GM12891 (cell line): ENCODE results near the gene NUP58. TPM values are rescaled to one million over a fixed set of nuclear protein-coding genes. Genes with fewer than 3 reads are reported as not detected.
A peak's percentile ranks its signal among the peaks of the same experiment; 100 is the strongest.

ENCODE experiments used
- DNase-seq: peaks from one replicate; pipeline ENCODE4 v3.0.0; 2011; ENCODE audit warnings: low spot score; ENCODE audit not compliant: insufficient read length
- FAIRE-seq: peaks from 2 replicates; lab custom pipeline; 2011; peaks lifted over from hg19 to GRCh38; lab: Jason Lieb, UNC
- PAX5 ChIP-seq: IDR thresholded peaks from 2 replicates; pipeline ENCODE4 v1.6.1; 2011; ENCODE audit warnings: low read length, moderate library complexity, mild to moderate bottlenecking; ENCODE audit not compliant: insufficient read depth, severe bottlenecking
- POLR2A ChIP-seq: IDR thresholded peaks from 2 replicates; pipeline ENCODE4 v1.6.1; 2011; ENCODE audit warnings: low read depth, low read length, control low read depth
- POLR2AphosphoS5 ChIP-seq: IDR thresholded peaks from 2 replicates; pipeline ENCODE4 v1.6.1; 2011; ENCODE audit warnings: low read depth, low read length, control low read depth
- POU2F2 ChIP-seq: IDR thresholded peaks from 2 replicates; pipeline ENCODE4 v1.6.1; 2011; ENCODE audit warnings: low read depth, mild to moderate bottlenecking, control low read depth, low read length, moderate library complexity
- SPI1 ChIP-seq: IDR thresholded peaks from 2 replicates; pipeline ENCODE4 v1.6.1; 2011; ENCODE audit warnings: low read depth, low read length, control low read depth
- TAF1 ChIP-seq: IDR thresholded peaks from 2 replicates; pipeline ENCODE4 v1.6.1; 2011; ENCODE audit warnings: low read depth, low read length, control low read depth
- polyA plus RNA-seq: library from polyadenylated mRNA; unstranded; fragments of >200 nt; gene quantifications from one replicate; pipeline ENCODE4 v1.2.1, GENCODE V29; 2012; ENCODE audit warnings: low read depth, missing spikeins, inconsistent platforms; ENCODE audit not compliant: missing spikeins

NUP58 gene
- polyA plus RNA-seq = 13.5 TPM

- peak; percentile 74 for DNase-seq
- FAIRE-seq = peak; percentile 100
- TF ChIP-seq POU2F2 (peak; percentile 50; the same call in 1 of the 2 replicates), PAX5 (no peak), POLR2A (peak; percentile 93), SPI1 (no peak), POLR2AphosphoS5 (peak; percentile 93), TAF1 (peak; percentile 71)
Measured at GRCh38 chr13:25301347-25302113, at the start of gene NUP58. TSS of gene NUP58 (plus strand) at chr13:25301625. CDS start at chr13:25301774, 149 bp downstream.

DNA sequence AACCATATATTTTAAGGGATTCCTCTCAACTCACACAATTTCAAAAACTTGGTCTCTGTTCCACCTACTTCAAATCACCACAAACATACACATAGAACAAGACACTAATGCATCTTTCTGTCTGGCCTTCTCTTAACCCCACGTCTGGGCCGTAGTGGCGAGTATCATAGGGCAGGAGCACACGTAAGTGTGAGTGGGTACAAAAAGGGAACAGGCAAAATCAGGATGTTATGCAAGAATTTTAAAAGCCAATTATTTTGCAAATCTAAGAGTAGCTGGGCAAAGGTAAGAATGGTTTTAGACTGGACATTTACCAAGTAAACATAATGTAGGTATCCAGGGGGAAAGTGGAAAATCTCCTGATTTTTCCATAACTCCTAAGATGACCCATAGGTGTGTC is 49.2 kb upstream of the NUP58 start:
- TF ChIP-seq PAX5 (no peak), SPI1 (no peak), POLR2A (no peak), POU2F2 (no peak), TAF1 (no peak), POLR2AphosphoS5 (no peak)
- DNase-seq (no peak), FAIRE-seq (no peak)

DNA sequence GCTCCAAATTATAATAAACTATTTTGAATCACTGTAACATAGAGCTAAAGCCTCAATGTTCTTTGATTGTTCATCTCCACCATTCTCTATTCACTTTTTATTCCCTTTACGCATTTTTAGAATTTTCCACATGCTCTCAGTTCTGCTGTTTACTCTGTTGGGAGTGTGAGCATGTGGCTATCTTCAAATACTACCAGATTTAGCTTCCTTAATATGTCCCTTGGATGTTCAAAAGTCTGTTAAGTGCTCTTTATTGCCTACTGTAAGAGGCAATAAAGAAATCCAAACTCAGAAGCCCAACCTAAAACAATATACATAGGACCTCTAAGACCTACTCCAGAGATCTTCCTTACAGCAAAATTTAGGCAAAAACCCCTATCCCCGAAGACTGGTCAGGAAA is 48.7 kb upstream of the NUP58 start:
- no peak for TF ChIP-seq POLR2AphosphoS5
- TF ChIP-seq SPI1 = no peak
- TF ChIP-seq PAX5 = no peak
- TF ChIP-seq TAF1 = no peak
- TF ChIP-seq POU2F2 = no peak
- no peak for TF ChIP-seq POLR2A
- FAIRE-seq = no peak
- no peak for DNase-seq

- no peak for TF ChIP-seq POU2F2
- no peak for TF ChIP-seq SPI1
- no peak for TF ChIP-seq TAF1
- no peak for TF ChIP-seq POLR2A
- TF ChIP-seq PAX5 = no peak
- TF ChIP-seq POLR2AphosphoS5 = no peak
- no peak for DNase-seq
- no peak for FAIRE-seq
Measured at GRCh38 chr13:25253702-25254101, 47.7 kb upstream of the NUP58 start.

DNA sequence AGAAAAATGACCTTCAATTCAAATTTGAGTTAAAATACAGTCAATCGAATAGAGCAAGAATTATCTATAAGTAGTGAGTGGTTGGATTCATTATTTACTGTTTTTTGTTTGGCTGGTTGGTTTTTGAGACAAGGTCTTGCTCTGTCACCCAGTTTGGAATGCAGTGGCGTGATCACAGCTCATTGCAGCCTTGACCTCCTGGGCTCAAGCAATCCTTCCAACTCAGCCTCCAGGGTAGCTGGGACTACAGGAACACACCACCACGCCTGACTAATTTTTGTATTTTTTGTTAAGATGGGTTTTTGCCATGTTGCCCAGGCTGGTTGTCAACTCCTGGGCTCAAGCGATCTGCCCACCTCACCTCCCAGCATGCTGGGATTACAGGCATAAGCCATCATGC is 39.2 kb upstream of the NUP58 start:
- DNase-seq (no peak), FAIRE-seq (no peak)
- no peak for TF ChIP-seq TAF1
- no peak for TF ChIP-seq POU2F2
- TF ChIP-seq SPI1 = no peak
- TF ChIP-seq POLR2AphosphoS5 = no peak

- FAIRE-seq = no peak
- no peak for DNase-seq
- no peak for TF ChIP-seq POLR2A
- TF ChIP-seq POLR2AphosphoS5 = no peak
- no peak for TF ChIP-seq SPI1
Measured at GRCh38 chr13:25266706-25267105, 34.7 kb upstream of the NUP58 start.

DNA sequence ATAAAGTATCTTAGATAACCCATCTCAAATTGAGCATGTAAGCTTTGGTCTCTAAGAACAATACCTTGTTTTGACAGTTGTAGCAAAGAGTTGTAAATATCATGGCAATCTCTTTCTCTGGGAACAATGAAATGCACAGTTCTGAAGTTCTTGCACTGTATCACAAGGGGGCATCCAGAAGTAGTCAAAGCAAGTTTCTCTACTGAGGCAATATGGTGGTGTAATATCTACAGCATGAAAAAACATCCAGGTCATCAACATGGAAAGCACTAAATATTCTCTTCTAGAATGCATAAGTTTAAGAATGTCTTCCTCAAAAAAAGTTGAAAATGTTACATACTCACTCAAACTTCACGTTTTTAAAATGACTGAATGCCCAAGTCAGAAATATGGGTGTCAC is 33.7 kb upstream of the NUP58 start:
- no peak for DNase-seq
- TF ChIP-seq TAF1 = no peak
- TF ChIP-seq SPI1 = no peak
- no peak for TF ChIP-seq POLR2AphosphoS5
- no peak for TF ChIP-seq POU2F2
- TF ChIP-seq PAX5 = no peak
- no peak for TF ChIP-seq POLR2A
- FAIRE-seq = no peak

DNA sequence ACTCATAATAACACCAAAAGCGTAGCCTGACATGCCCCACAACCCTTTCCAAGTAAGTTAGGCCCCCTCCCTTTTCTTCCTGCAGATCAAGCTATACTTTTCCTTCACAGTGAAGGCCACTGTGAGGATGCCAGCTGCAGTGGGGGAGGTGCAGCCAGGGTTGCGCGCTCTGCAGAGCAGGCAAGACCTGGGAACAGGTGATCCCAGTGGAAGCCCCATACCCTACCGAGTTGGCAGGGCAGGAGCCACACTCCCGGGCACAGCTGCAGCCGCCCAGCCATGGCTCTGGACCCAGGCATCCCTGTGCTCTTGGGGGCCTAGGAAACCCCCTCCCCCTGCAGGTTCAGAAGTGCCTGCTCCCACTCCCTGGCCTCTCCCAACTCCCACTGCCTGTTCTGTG is 32.9 kb upstream of the NUP58 start:
- TF ChIP-seq POU2F2 = no peak
- no peak for TF ChIP-seq SPI1
- no peak for TF ChIP-seq POLR2A
- TF ChIP-seq PAX5 = no peak
- TF ChIP-seq POLR2AphosphoS5 = no peak
- TF ChIP-seq TAF1 = no peak
- FAIRE-seq = no peak
- no peak for DNase-seq

GRCh38 chr13:25276748-25277147 is 24.7 kb upstream of the NUP58 start:
- TF ChIP-seq POLR2A (no peak), POU2F2 (no peak), SPI1 (no peak), TAF1 (no peak), PAX5 (no peak), POLR2AphosphoS5 (no peak)
- no peak for DNase-seq
- FAIRE-seq = peak; percentile 81
